PC-3 (cell line): Measurements from ENCODE around the gene ARHGEF16.

Source experiments
- EZH2 ChIP-seq: fragments of 300-600 bp; sonication (generic); IDR thresholded peaks from one replicate; pipeline ENCODE4 v1.6.1; 2017; ENCODE audit warnings: antibody characterized with exemption, mild to moderate bottlenecking, low read length; ENCODE audit not compliant: unreplicated experiment
- EZH2phosphoT487 ChIP-seq: fragments of 300-600 bp; sonication (generic); IDR thresholded peaks from 2 replicates; pipeline ENCODE4 v1.6.1; 2018; ENCODE audit warnings: mild to moderate bottlenecking, antibody characterized with exemption, low read length, borderline replicate concordance
- TF ChIP-seq, protein P1 (sequence below): fragments of 300-600 bp; sonication (generic); conservative IDR thresholded peaks from 2 replicates; pipeline ENCODE4 v1.5.1; 2017; ENCODE audit warnings: antibody characterized with exemption, low read depth, mild to moderate bottlenecking, low read length

DNA sequence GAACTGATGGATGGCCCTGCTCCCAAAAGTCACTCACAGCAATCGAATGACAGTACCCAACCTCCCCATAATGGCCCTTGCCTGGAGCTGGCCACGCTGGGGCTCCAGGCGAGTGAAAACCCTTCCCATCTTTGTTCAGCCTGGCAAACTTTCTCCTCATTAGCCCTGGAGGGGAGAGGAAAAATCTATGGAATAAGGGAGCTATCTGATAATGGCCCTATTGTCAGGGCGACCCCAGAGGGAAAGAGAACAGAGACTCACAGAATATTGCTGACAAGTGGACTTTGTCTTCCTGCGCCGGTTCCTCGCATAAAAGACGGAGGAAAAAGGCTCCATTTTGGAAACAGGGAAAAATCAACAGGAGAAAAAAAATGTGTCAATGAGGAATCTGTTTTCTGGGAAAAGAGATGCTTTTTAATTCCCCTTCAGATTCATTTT lies 13.0 kb upstream of the ARHGEF16 start:
- TF ChIP-seq, protein P1, sequence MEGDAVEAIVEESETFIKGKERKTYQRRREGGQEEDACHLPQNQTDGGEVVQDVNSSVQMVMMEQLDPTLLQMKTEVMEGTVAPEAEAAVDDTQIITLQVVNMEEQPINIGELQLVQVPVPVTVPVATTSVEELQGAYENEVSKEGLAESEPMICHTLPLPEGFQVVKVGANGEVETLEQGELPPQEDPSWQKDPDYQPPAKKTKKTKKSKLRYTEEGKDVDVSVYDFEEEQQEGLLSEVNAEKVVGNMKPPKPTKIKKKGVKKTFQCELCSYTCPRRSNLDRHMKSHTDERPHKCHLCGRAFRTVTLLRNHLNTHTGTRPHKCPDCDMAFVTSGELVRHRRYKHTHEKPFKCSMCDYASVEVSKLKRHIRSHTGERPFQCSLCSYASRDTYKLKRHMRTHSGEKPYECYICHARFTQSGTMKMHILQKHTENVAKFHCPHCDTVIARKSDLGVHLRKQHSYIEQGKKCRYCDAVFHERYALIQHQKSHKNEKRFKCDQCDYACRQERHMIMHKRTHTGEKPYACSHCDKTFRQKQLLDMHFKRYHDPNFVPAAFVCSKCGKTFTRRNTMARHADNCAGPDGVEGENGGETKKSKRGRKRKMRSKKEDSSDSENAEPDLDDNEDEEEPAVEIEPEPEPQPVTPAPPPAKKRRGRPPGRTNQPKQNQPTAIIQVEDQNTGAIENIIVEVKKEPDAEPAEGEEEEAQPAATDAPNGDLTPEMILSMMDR: no peak
- TF ChIP-seq EZH2: no peak
- TF ChIP-seq EZH2phosphoT487: no peak
